GM18909 (cell line): Measurements from ENCODE around the gene PMEPA1.

ENCODE experiments used
- ATAC-seq: cut with Tn5 transposase; IDR thresholded peaks from one replicate; pipeline ENCODE4 v1.9.1; 2021; ENCODE audit warnings: mild to moderate bottlenecking; ENCODE audit not compliant: unreplicated experiment, poor library complexity

Gene PMEPA1

DNA sequence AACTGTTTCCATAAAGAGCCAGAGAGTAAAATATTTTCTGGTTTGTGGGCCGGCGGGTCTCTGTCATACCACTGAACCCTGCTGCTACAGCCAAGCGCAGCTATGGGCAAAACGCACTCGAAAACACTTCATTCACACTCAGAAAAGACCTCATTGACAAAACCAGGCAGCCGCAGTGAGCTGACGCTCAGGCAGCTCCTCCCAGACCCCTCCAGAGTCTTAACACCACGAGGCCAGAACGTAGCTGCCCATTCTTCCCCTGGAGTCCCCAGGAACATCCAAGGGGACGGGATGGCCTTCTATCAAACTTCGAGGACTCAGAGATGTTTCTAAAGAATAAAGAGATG, 54.0 kb downstream of the PMEPA1 start:
- ATAC-seq = no peak

DNA sequence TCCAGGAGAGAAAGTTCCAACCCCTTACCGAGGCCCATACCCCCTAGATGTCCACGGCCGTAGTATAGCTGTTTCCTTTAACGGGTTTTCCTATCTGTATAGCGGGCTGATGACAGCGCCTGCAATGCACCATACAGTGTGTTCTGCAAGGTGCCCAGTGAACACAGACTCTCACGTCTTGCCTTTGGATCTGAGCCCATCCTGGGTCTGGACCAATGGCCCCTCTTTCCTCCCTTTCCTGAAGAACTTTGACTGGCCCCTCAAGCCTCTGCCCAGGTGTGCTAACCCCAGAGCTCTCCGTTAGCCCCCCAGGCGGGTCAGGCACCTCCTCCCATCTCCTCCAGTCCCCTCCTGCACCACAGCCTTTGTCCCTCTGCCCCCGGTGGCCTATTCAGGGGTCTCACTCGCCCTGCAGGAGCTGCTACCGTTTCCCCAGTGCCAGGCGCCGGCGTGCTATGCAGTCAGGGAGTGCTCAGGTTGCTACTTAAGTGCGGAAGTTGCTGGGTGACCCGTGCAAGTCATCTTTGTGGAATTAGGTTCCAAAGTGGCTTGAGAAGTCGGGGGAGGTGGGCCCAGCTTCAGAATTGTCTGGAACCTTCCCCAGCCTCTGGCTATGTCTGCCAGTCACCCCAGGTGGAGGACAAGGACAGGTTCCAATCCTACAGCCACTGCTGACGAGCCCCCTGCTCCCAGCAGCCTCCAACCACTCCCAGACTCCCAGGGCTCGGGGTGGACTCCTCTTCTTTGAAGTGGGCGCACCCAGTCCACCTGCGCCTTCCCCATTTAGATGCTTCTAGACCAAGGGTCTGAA, 54.6 kb downstream of the PMEPA1 start:
- ATAC-seq = no peak

DNA sequence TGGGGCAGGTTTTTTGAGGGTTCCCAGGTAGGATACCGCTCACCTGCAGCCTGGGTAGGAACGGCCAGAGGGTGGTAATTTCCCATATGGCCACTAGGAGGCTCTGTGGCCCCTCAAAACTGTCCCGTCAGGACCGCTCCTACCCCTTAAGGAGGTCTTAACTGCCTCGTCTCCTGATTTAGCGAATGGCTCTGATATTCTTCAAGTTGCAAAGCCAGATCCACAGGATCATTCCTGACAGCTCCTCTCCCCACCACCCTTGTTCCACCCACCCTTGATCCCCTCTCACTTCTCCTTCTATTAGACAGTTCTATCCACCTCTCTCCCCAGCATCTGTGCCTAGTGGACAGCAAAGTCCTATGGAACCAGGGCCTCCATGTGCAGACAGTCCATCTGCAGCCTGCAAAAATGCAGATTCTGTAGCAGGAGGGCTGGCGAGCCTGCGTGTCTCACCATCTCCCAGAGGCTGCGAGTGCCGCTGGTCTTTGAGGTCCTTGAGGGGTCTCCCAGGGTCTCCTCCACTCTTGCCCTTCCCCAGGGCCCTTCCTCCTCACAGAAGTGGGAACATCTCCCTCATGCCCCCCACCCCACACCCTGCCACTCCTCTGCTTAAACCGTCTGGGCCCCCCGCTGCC, 55.3 kb downstream of the PMEPA1 start:
- ATAC-seq = peak; percentile 73

DNA sequence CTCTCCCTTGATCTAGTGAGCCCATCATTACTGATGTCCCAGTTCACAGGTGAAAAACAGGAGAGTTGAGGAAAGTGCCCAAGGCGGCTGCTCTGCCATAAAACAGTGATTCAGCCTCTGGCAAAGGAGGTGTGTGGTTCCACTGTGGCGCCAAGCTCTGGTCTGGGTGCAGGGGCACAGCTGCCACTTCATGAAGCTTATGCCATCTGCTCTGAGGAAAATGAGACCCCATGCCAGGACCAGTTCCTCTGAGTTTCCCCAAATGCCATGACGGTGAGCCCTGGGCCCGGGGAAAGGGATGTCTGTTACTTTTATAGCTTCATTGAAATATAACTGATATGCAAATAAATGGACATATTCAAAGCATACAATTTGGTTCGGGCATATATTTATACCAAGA, 55.9 kb downstream of the PMEPA1 start:
- no peak for ATAC-seq

DNA sequence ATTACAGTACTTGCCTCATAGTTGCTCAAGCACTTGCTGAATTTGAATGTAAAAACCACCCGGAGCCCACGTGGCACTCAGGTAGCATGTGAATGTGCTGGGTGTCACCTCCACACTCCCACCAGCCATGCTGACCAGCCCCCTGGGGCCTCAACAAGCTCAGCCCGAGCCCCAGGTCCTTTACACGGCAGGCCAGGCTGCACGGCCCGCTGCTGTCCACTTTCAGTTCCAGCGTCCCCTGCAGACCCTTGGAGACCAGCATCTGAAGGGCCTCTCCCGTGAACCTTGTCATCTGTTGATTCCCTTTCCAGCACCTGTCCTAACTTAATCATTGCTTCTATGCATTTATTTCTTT, 56.3 kb downstream of the PMEPA1 start:
- no peak for ATAC-seq

DNA sequence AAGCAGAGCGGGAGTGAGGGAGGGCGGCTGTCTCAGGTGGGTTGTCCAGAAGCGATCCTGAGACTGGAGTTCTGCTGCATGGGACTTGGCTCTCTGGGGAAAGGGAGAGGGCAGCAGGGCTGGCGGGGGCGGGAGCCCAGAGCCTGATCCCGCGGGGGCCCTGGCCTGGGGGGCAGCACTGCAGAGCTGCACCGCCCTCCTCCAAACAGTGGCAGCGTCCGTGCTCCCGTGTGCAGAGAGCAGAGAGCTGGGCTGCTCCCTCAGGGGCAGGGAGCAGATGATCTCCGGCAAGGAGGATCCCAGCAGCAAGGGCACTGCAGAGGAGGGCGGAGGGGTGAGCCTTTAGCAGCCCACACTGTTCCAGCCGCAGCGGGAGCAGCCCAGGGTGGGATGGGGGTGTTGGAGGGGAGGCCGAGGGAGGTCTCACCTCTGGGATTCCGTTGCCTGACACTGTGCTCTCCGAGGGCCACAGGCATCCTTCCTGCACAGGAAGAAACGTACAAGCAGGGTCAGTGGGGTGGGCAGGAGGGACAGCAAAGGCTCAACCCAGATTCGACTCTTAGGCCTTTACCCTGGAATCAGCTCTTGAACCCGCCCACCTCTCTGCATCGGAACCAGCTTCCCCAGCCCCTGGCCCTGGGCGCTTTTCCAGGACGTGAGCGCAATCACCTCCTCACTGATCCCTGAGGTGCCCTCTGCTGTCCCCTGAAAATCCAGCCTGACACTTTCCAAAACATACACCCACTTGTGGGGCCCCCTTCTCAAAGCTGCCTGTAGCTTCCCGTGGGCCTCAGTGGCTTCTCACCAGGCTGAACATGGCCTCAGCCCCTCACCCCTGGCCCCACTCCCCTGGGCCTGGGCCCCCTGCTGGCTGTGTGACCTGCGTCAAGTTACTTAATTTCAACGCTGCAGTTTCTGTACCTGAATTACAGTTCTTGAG, 56.9 kb downstream of the PMEPA1 start:
- ATAC-seq = no peak

DNA sequence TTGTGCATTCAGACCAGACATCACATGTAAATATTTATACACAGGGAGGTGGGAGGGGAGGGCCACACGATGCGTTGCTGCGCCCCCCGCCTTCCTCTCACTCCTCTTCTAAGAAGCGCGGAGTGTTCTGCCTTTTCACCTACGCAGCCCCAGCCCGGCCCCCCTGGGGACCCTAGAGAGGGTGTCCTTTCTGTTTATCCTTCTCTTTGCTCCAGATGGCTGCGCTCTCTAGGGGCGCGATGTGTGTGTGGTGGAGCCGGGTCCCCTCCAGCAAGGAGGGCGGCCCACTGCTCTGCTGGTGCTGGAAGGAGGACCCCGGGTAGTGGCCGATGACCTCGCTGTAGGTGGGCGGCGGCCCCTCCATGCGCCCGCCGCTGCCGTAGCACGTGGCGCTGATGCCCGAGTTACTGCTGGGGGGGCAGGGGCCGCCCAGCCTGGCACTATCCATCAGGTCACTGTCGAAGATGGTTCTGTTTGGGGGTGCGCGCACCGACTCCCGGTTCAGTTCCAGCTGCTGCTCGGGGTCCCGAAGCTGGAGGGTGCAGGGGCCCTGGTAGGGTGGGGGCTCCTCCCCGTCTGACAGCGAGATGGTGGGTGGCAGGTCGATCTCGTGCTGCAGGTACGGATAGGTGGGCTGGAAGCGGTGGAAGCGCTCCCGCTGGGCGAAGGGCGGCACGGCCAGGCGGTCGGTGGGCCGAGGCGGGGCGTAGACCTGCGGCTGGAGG, 57.8 kb downstream of the PMEPA1 start:
- no peak for ATAC-seq

DNA sequence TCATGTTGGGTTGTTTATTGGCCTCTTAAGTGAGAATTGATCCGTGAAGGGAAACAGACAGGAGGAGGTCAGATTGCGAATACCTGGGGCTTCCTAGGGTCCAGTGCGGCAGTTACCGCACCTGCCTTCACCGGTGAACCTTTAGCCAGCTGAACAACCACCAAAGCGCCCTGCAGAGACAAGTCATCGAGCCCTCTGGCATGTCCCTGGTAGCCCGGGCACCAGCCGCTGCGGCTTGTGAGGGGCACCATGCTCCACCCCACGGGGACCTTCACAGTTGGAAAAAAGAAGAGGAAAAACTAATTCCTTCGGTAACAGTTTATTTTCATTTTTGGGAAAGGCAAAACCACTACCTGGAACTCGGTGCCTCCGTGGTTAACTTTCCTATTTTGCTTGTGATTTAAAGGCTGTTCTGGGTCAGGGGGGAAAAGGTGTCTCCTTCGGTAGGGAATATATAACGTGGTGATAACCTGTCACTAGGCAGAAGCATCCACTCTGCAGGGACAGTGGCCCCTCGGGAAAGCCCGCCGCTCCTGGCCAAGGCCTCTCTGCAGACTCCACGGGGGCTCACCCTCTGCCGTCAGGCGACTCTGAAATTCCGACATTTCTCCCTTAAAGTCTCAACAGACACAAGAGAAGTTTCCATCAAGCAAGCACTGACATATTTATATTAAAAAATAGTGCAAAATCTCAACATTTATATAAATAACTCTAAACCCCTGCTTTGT, 58.9 kb downstream of the PMEPA1 start:
- no peak for ATAC-seq

DNA sequence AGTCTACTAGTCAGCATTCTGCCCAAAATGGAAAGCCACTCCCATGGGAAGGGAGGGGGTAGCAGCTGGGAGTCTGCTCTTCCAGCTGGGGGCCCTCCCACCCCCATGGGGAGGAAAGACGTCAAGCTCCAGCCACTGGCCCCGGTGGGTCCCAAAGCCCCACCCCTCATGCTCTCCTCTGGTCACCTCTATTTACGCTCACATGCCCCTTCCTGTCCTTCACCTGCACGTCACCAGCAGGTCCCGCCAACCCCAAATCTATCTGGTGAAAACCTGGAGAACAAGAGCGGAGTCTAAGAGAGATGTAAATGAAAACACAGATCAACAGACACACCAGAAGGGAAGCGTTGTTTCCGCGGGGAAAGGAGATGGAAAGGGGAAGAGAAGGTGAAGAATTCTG, 59.5 kb downstream of the PMEPA1 start:
- no peak for ATAC-seq

DNA sequence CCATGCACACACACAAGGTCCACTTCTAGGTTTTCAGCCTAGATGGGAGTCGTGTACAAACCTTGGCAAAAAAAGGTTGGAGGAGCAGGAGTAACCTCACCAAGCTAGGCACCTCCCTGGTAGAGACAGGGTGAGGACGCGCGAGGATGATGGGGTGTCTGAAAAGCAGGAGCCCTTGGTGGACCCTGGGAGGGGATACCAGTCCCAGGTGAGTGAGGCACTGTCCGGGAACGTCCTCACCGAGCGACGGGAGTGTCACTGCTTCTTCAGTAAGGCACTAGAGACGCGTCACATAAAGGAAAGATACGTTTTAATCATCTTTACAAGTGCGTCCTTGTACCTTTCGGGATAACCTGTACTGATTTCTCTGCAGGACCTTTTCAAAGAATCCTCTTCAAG, 60.2 kb downstream of the PMEPA1 start:
- no peak for ATAC-seq

DNA sequence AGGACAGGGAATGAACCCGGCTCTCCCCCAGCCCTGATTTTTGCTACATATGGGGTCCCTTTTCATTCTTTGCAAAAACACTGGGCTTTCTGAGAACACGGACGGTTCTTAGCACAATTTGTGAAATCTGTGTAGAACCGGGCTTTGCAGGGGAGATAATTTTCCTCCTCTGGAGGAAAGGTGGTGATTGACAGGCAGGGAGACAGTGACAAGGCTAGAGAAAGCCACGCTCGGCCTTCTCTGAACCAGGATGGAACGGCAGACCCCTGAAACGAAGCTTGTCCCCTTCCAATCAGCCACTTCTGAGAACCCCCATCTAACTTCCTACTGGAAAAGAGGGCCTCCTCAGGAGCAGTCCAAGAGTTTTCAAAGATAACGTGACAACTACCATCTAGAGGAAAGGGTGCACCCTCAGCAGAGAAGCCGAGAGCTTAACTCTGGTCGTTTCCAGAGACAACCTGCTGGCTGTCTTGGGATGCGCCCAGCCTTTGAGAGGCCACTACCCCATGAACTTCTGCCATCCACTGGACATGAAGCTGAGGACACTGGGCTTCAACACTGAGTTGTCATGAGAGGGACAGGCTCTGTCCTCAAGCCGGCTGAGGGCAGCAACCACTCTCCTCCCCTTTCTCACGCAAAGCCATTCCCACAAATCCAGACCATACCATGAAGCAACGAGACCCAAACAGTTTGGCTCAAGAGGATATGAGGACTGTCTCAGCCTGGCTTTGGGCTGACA, 60.8 kb downstream of the PMEPA1 start:
- ATAC-seq = no peak

DNA sequence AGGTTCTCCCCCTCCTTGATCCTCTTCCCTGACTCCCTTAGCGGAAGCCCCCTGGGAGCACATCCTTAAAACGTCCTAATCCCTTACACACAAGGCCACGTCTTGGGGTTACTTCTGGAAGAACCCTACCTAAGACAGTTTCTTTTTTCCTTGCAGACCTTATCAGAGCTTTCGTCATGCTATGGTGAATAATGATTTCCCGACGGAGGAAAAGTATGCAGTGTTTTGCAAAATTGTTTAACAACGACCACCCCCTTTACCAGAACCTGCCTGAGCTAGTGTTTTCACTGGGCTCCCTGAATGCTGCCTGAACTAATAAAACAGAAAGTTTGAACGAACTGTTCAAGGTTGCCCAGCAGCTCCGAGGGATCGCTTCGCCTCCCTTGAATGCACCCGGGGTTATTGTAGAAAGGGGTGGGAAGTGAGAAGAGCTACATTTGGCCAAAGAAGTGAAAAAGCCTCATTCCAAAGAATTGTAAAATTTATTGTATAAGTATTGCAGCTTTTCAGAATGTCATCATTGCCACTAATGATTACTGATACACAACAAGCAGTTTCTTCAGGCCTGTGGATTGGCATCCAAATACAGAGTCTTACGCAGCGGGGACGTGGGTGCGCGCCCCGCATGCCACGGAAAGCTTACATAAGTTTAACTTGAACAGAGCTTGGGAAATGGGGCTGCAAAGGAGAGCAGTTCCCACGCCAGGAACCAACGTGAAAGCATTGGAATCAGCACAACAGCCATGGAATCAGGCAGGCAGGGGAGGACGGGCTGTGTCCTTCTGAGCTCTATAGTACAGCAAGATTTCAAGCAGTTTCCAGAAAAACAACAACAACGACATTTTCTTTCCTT, 61.7 kb downstream of the PMEPA1 start:
- ATAC-seq = no peak

DNA sequence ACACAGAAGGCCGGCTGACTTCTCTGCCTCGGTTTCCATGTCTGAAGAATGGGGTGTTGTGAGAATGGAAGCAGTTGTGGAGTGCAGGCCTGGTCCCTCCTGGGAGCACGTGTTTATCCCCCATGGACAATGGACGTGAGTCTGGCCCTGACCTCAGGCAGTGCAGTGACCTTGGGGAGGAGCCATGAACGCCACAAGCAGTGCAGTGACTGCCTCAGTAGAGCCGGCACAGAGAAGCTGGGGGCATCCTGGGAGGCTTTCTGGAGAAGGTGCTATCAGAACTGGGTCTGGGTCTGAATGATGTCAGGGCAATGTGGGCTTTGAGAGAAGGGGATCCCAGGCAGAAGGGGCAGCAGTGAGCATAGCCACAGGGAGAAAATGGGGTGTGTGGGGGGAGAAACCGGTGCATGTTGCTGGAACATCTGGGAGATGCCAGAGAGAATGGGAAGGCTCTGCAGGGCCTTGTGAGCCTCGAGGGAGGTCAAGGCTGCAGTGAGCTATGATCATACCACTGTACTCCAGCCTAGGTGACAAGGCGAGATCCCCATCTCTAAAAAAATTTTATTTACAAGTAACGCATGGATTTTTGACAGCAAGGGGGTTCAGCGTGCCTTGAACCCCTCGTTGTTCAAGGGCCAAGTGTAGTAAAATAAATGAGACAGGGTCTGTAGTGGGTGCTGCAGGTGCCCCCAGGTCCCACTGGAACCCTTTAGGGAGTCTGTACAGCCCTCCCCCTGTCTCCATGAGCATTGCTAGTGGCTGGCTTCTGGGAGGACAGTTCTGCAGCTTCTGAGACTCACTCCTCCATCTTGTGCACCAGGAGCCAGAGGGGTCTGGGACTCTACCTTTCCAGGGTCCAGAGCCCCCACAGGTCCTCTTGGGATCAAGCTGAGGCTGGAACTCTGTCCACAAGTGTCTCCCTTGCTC, 62.5 kb downstream of the PMEPA1 start:
- no peak for ATAC-seq

DNA sequence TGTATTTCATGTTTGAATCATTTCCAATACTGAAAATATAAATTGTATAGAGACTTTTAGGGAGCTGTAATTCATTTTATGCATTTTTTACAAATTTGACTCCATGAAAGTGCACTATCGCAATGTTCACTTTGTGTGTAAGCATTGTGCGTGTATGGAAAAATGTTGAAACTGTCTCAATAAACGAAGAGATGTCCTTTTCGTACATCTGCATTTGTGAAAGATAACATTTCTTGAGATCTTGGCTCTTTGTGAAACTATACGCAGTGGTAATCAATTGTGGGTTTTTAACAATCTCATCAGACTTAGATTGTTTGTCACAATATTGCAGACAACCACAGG, 70.9 kb downstream of the PMEPA1 start:
- ATAC-seq = no peak

DNA sequence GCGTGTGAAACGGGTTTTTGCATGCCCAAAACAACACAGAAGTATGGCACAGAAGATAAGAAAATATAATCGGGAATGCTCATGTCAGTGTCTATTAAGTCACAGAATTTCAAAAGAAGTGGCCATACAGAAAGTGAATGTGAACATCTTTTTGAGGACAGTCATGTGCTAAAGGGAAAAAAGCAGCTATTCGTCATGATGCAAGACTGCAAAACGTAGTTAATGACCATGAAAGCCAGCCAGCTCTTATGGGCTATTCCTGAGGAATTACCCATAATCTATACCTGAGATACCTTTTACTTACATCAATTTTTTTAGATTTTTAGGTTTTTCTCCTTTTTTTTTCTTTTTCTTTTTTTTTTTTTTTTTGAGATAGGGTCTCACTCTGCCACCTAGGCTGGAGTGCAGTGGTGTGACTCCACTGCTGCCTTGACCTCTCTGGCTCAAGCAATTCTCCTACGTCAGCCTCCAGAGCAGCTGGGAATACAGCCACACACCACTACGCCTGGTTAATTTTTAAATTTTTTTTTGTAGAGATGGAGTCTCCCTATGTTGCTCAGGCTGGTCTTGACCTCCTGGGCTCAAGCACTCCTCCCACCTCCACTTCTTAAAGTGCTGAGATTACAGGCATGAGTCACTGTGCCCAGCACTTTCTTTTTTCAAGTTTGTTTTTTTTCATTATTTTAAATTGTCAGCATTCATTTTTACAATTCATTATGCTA, 71.5 kb downstream of the PMEPA1 start:
- ATAC-seq = no peak

DNA sequence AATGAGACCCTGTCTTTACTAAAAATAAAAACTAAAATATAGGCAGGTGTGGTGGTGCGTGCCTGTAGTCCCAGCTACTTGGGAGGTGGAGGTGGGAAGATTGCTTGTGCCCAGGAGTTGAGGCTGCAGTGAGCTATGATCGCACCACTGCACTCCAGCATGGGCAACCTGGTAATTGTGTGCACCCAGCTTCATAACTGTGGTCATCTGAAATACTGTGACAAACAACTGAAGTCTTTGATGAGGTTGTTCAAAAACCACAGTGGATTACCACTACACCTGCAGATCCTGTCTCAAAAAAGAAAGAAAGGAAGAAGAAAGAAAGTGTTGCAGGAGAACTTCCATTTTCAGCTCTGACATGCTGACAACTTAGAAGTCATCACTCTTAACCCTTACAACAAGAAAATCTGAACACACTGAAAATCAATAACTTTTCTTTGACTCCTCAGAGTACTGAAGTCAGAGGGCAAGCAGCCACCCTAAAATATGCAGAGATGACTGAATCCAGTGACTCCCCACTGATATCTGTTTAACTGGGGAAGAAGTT, 75.8 kb downstream of the PMEPA1 start:
- ATAC-seq = no peak

DNA sequence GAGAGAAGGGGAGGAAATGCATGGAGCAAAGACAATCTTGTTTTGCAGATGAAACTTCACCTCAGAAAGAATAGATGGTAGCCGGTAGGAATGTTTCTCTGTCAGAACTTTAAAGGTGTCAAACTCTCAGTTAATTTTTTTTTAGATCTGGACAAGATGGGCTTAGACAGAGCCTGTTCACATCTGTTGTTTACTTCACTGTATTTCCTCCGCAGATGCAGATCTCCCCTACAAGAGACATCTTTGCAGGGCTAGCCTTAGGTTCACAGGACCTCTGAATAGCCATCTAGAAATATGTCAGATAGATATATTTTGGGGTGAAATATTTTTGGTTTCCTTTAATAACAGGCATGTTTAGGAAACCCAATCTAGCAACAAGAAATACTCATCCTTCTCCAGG, 77.5 kb downstream of the PMEPA1 start:
- no peak for ATAC-seq
